Activated CD8-positive, alpha-beta T cell treated with anti-CD3 and anti-CD28 coated beads, Interleukin-2, amount 10 ng/mL, durations not matched to agents 7 days and 5 days (primary cell): ENCODE data around the gene NCOA7. TPM values are rescaled to one million over a fixed set of nuclear protein-coding genes. Genes with fewer than 3 reads are reported as not detected.
A peak's percentile ranks its signal among the peaks of the same experiment; 100 is the strongest.

Experiments
- ATAC-seq: fragments of 150-1000 bp; cut with Tn5 transposase; one replicate; pipeline ENCODE4 v1.10.0; 2021; ENCODE audit warnings: moderate library complexity
- CTCF ChIA-PET: fragments of 350-600 bp; sonication (Branson Sonifier 250); formaldehyde crosslinking; loops from one replicate; lab custom pipeline; 2021; ENCODE audit warnings: antibody characterized with exemption; lab: Charles Lee
- POLR2A ChIA-PET: fragments of 350-600 bp; sonication (Branson Sonifier 250); formaldehyde crosslinking; loops from one replicate; lab custom pipeline; 2021; ENCODE audit warnings: antibody characterized with exemption; lab: Charles Lee
- DNase-seq: peaks from one replicate; pipeline ENCODE4 v3.0.0-alpha.2; 2020
- H3K27ac Mint-ChIP-seq: one replicate; pipeline ENCODE4 v1.8.0; 2021; ENCODE audit warnings: mild to moderate bottlenecking, mixed read lengths
- H3K27me3 Mint-ChIP-seq: one replicate; pipeline ENCODE4 v1.8.0; 2021; ENCODE audit warnings: low read depth, mixed read lengths
- H3K36me3 Mint-ChIP-seq: one replicate; pipeline ENCODE4 v1.8.0; 2021; ENCODE audit warnings: low read depth, mixed read lengths
- H3K4me1 Mint-ChIP-seq: one replicate; pipeline ENCODE4 v1.8.0; 2021; ENCODE audit warnings: low read depth, mixed read lengths
- H3K4me3 Mint-ChIP-seq: one replicate; pipeline ENCODE4 v1.8.0; 2021; ENCODE audit warnings: mild to moderate bottlenecking, mixed read lengths
- H3K9me3 Mint-ChIP-seq: one replicate; pipeline ENCODE4 v1.8.0; 2022; ENCODE audit warnings: mixed read lengths; ENCODE audit not compliant: insufficient read depth
- total RNA-seq, 2 experiments: library from RNA; stranded (reverse); gene quantifications; one replicate each; pipeline ENCODE4 v1.2.3, GENCODE V29; 2021

Gene NCOA7
- total RNA-seq, 2 experiments from 2014 or later, result 27.8 to 31.7 TPM

DNA sequence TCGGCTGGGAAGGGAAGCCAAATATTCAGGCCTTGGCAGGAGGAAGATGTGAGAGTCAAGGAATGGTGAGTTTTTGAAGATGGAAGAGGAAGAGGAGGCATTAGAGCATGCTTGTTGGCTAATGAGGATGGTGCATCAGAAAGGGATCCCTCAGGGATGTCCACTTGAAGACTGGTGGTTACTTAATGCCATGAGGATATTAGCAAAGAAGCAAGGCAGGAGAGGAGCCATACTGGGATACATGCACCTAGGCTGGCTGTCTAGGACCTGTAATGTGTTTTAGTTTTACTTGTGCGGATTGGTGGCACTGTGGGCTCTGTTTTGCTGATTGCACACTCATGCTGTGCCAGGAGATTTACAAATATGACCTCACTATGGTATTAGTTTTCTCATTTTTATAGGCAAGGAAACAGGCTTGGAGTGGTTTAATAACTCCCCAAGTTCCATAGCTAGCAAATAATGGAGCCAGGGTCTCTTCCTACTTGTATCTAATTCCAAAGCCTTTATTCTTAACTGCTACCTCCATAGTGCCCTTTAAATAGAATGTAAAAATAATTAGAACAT is 37.8 kb downstream of the NCOA7 start:
- ChIA-PET CTCF (interaction anchor here (1.1 to 1.9 kb wide), 2 partner anchors 35 to 128 kb away, joined by 3 to 5 read pairs; partner anchors contain the start of gene HINT3), POLR2A (no interaction called here)
- H3K4me1 Mint-ChIP-seq, result peaks cover 46% of the 10 kb centered on the region

DNA sequence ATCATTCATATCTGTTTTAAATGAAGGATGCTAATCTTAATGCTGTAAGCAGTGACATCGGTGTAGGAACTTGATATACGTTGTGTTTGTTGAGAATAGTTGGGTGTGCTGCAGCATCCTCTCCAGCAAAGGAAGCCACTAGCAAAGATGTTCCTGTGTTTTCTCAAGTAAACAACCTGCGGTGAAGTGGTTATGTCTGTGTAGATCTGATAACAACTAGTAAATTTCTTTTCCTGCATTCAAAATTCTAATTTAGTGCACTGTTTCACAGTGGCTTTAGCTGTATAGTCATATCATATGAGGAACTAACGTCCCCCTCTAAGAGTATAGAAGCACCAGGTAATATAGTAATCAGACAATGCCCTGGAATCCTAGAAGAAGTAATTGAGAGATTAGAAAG is 38.7 kb downstream of the NCOA7 start:
- Mint-ChIP-seq H3K36me3 (peaks cover 26% of the 10 kb centered on the region), H3K9me3 (no peaks in the 10 kb centered on the region), H3K27ac (no peak overlapping the region), H3K4me3 (no peak overlapping the region), H3K27me3 (no peaks in the 10 kb centered on the region), H3K4me1 (peaks cover 53% of the 10 kb centered on the region)
- POLR2A ChIA-PET, result no interaction called here
- DNase-seq (peak; percentile 37), ATAC-seq (peak; percentile 61)
- CTCF ChIA-PET, result interaction anchor here (0.7 to 3.1 kb wide), 2 partner anchors 29 to 38 kb away, joined by 3 to 11 read pairs; partner anchors contain the start of gene NCOA7

More for the DNA sequence above, 37.8 kb downstream of the NCOA7 start:
- Mint-ChIP-seq H3K27me3 (no peaks in the 10 kb centered on the region), H3K27ac (no peak overlapping the region), H3K36me3 (peaks cover 26% of the 10 kb centered on the region), H3K4me3 (no peak overlapping the region), H3K9me3 (no peaks in the 10 kb centered on the region)
- ATAC-seq (no peak), DNase-seq (no peak)

DNA sequence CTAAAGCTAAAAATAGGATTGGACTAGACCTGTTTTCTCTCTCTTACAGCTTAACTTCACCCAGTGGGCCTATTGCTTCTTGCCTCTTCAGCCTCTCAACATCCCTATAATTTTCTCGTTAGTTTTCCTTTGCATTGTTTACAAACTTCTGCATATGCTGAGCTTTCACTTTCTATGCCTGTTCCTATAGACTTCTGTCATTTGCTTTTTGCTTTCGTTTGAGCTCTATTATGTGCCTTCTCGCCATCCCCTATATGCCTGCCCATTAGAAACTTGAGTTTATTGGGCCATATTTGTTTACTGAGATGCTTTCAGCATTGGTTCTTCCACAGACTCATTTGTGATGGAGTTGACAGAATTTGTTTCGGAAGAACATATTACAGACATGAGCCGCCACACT is 40.9 kb downstream of the NCOA7 start:
- no peak overlapping the region for H3K27ac Mint-ChIP-seq
- no peaks in the 10 kb centered on the region for H3K27me3 Mint-ChIP-seq
- CTCF ChIA-PET, result interaction anchor here (0.9 to 3.1 kb wide), 2 partner anchors 29 to 40 kb away, joined by 3 to 11 read pairs; partner anchors contain the start of gene NCOA7
- peaks cover 19% of the 10 kb centered on the region for H3K36me3 Mint-ChIP-seq
- ATAC-seq (no peak), DNase-seq (no peak)
- no peak overlapping the region for H3K4me3 Mint-ChIP-seq
- no peaks in the 10 kb centered on the region for H3K9me3 Mint-ChIP-seq
- H3K4me1 Mint-ChIP-seq, result peaks cover 61% of the 10 kb centered on the region
- POLR2A ChIA-PET, result interaction anchor here (0.7 kb wide), 1 partner anchor 42 kb away, joined by 3 read pairs; no protein-coding TSS in a partner anchor

DNA sequence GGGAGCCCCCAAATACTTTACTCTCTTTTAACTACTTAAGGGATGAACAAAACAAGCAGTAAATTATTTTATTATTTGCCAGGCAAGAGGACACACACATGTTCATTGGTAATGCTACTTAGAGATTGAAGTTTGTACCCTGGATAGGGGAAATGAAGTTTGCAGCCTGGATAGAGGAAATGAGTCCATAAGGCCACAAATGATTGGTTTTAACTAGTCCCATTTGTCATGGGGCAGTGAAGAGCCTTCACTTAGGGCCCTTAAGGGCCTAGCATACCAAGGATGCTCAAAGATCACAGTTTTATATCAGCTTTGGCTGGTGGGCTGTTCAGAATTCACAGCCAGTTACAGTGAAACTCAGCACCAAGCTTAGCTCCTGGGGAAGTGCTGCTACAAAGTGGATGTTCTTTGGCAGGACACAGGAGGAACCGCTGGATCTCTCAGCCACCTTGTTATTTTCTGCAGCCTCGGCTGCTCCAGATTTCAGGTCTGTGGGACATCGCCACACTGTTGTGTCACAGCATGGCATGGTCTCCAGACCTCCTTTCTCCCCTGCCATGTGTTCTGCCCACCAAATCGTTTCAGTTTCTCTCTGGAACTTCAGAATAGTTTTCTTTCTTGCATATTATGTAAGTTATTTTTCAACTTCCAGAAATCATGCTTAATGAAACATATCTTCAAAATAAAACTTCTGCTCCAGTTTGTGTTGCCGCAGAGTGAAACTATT is 41.8 kb downstream of the NCOA7 start:
- POLR2A ChIA-PET, result no interaction called here
- Mint-ChIP-seq H3K27me3 (no peaks in the 10 kb centered on the region), H3K27ac (no peak overlapping the region), H3K4me3 (no peak overlapping the region), H3K36me3 (peaks cover 12% of the 10 kb centered on the region), H3K9me3 (no peaks in the 10 kb centered on the region), H3K4me1 (peaks cover 61% of the 10 kb centered on the region)
- ATAC-seq (no peak), DNase-seq (no peak)
- CTCF ChIA-PET, result interaction anchor here (1.8 to 4.6 kb wide), 2 partner anchors 30 to 41 kb away, joined by 5 to 32 read pairs; partner anchors contain the start of gene NCOA7

DNA sequence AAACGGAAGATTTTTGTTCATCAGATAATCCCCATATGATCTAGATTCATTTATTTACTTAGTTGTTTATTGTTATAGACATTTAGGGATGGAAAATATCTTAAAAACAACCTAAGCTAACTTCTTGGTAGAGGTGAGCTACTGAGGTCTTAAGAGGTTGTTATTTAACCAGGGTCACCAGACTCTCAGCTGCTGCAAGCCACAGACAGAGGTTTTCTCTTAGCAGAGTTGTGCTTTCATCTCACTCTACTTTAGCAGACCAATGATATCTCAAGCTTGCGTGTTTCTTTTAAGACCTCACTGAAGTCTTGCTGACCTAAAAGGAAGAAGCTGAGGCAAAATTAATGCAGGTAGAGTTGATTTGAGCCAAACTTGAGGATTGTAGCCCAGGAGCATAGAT is 43.6 kb downstream of the NCOA7 start:
- peak overlapping the region; percentile 32 for H3K27ac Mint-ChIP-seq
- H3K4me3 Mint-ChIP-seq, result no peak overlapping the region
- DNase-seq (peak; percentile 34), ATAC-seq (peak; percentile 80)
- H3K9me3 Mint-ChIP-seq, result no peaks in the 10 kb centered on the region
- H3K36me3 Mint-ChIP-seq, result peaks cover 6% of the 10 kb centered on the region
- ChIA-PET CTCF (interaction anchor here (0.9 to 4.6 kb wide), 6 partner anchors 28 to 140 kb away, joined by 3 to 32 read pairs (median 6); partner anchors contain the start of genes HINT3 and NCOA7), POLR2A (interaction anchor here (1.8 kb wide), 1 partner anchor 44 kb away, joined by 8 read pairs; the partner anchor contains the start of gene NCOA7)
- H3K27me3 Mint-ChIP-seq, result no peaks in the 10 kb centered on the region
- H3K4me1 Mint-ChIP-seq, result peaks cover 51% of the 10 kb centered on the region

DNA sequence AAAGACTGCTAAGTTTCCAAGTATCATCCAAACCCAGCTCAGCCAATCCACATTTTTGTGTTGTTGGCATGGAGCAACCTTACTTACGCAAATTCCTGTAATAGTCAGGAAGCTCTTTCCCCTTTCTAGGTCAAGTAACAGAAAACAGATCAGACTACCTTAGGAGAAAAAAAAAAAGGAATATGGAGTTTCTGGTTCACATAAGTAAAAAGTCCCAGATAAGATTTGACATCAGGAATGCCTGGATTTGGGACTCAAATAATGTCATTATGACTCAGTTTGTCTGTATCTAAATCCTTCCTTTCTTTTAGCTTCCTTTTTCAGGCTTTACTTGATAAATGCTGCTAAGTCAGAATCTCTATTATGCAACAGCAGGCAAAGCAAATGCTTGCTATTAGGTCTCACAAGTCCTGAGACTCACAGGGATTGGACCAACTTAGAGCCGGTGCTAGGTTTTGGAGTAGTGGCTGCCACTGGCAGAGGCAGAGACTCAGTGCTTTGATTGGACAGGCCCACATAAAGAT is 44.5 kb downstream of the NCOA7 start:
- ChIA-PET POLR2A (interaction anchor here (1.8 kb wide), 1 partner anchor 45 kb away, joined by 8 read pairs; the partner anchor contains the start of gene NCOA7), CTCF (interaction anchor here (0.7 to 4.6 kb wide), 6 partner anchors 10 to 141 kb away, joined by 3 to 32 read pairs (median 6); partner anchors contain the start of genes HINT3 and NCOA7)
- no peaks in the 10 kb centered on the region for H3K27me3 Mint-ChIP-seq
- H3K4me3 Mint-ChIP-seq, result no peak overlapping the region
- peaks cover 42% of the 10 kb centered on the region for H3K4me1 Mint-ChIP-seq
- DNase-seq (no peak), ATAC-seq (no peak)
- no peak overlapping the region for H3K27ac Mint-ChIP-seq
- peaks cover 6% of the 10 kb centered on the region for H3K36me3 Mint-ChIP-seq
- H3K9me3 Mint-ChIP-seq, result no peaks in the 10 kb centered on the region

DNA sequence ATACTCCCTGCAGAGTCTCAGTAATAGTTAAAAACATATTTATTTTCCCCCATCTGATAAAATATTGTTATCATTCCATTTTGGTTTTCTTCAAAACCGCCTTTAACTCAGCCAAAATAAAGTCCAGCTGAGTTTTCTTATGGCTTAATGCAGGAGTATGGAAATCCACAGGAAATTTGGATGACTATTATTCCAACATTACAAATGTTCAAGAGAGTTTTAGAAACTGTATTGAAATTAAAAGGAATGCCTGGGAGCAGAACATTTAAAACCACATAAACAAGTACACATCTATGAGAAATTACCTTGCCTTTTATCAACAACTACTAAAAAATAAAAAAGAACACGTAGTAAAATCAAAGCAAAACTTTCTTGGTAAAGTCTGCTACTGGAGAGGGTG is 45.7 kb downstream of the NCOA7 start:
- peaks cover 33% of the 10 kb centered on the region for H3K4me1 Mint-ChIP-seq
- no peaks in the 10 kb centered on the region for H3K9me3 Mint-ChIP-seq
- no peak overlapping the region for H3K27ac Mint-ChIP-seq
- peaks cover 1% of the 10 kb centered on the region for H3K36me3 Mint-ChIP-seq
- ATAC-seq, result no peak
- H3K27me3 Mint-ChIP-seq, result no peaks in the 10 kb centered on the region
- CTCF ChIA-PET, result interaction anchor here (4.3 to 4.6 kb wide), 2 partner anchors 44 to 120 kb away, joined by 14 to 32 read pairs; partner anchors contain the start of genes HINT3 and NCOA7
- DNase-seq, result no peak
- no peak overlapping the region for H3K4me3 Mint-ChIP-seq
- POLR2A ChIA-PET, result no interaction called here

DNA sequence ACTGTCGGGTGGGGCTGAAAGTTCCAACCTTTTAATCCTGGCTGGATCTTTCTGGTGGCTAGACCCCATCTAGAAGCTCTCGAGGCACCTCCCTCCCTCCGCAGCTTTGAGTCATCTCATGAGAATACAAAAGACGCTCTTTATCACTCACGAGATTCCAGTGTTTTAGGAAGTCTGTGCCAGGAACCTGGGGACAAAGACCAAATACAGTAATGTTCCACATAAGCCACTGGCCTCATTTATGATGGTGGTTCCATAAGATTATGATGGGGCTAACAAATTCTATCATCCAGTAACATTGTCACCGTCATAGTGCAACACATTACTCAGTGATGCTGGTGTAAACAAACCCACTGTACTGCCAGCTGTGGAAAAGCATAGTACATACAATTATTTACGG is 48.7 kb downstream of the NCOA7 start:
- ChIA-PET CTCF (interaction anchor here (0.9 kb wide), 1 partner anchor 50 kb away, joined by 3 read pairs; no protein-coding TSS in a partner anchor), POLR2A (interaction anchor here (0.6 kb wide), 1 partner anchor 59 kb away, joined by 3 read pairs; no protein-coding TSS in a partner anchor)
- Mint-ChIP-seq H3K36me3 (no peaks in the 10 kb centered on the region), H3K27ac (no peak overlapping the region), H3K4me3 (no peak overlapping the region), H3K4me1 (peaks cover 8% of the 10 kb centered on the region), H3K9me3 (no peaks in the 10 kb centered on the region), H3K27me3 (no peaks in the 10 kb centered on the region)
- no peak for ATAC-seq
- no peak for DNase-seq

DNA sequence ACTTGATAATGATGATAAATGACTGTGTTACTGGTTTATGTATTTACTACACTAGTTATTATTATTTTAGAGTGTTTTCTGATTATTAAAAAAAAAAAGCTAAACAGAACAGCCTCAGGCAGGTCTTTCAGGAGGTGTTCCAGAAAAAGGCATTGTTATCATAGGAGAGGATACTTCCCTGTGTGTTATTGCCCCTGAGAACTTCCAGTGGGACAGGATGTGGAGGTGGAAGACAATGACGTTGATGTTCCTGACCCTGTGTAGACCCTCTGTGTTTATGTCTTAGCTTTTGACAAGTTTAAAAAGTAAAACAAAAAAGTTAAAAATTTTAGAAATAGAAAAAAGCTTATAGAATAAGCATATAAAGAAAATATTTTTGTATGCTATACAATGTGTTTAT is 49.1 kb downstream of the NCOA7 start:
- ChIA-PET POLR2A (interaction anchor here (0.6 kb wide), 1 partner anchor 59 kb away, joined by 3 read pairs; no protein-coding TSS in a partner anchor), CTCF (interaction anchor here (0.9 kb wide), 1 partner anchor 49 kb away, joined by 3 read pairs; no protein-coding TSS in a partner anchor)
- H3K4me3 Mint-ChIP-seq, result no peak overlapping the region
- H3K27me3 Mint-ChIP-seq, result no peaks in the 10 kb centered on the region
- no peaks in the 10 kb centered on the region for H3K9me3 Mint-ChIP-seq
- DNase-seq (no peak), ATAC-seq (no peak)
- peaks cover 4% of the 10 kb centered on the region for H3K4me1 Mint-ChIP-seq
- no peak overlapping the region for H3K27ac Mint-ChIP-seq
- H3K36me3 Mint-ChIP-seq, result no peaks in the 10 kb centered on the region

DNA sequence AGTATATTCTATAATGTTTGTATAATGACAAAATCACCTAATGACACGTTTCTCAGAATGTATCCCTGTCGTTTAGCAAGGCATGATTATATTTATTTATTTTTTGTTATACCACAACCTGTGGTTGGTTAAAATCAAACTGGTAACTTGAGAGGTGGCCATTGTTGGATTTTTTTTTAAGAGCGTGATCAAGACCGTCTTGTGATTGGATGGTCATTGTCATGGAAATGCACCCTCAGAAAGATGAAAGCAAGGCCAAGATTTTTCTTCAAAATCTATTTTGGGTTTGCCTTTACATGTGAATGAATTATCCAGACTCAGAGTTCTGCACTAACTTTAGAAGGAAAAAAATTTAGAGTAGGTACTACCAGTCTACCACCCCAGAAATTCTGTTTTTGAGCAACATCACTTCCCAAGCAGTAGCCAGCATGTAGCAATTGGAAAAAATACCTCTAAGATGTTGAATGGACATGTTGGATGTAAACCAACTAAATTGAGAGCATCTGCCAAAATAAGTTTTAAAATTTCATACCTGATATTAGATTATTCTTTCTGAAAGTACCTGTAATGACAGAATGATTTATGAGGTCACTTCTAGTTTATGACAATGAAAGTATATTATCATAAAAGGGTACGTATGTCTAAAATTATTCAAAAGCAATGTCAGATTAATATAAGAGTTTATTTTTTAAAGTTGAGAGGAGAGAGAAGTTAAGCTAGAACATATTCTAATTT is 50.8 kb downstream of the NCOA7 start:
- no peak overlapping the region for H3K27ac Mint-ChIP-seq
- ChIA-PET POLR2A (no interaction called here), CTCF (no interaction called here)
- H3K27me3 Mint-ChIP-seq, result no peaks in the 10 kb centered on the region
- DNase-seq (no peak), ATAC-seq (no peak)
- H3K36me3 Mint-ChIP-seq, result no peaks in the 10 kb centered on the region
- H3K9me3 Mint-ChIP-seq, result no peaks in the 10 kb centered on the region
- H3K4me3 Mint-ChIP-seq, result no peak overlapping the region
- H3K4me1 Mint-ChIP-seq, result no peaks in the 10 kb centered on the region

DNA sequence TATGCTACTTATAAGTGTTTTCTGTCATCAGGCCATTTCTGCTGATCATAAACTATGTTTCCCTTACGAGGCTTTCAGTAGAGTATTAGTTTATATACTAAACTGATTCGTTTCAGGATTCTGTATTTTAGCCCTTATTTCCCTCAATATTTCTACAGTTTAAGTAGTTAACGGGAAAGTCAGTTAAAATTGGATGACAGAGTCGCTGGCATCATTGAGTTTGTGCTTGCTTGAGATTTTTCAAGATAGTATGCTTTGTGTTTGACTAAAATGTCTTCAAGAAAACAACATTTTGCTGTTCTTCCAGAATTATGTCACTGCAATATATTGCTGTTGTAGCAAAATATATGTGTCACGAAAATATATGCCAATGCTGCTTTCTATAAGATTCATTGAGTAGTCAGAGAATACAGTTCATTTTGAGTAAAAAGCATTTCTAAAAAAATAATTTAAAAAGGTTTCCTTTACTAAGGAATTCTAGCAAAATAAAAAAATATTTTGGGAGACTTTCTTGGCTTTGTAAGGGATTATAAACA is 51.4 kb downstream of the NCOA7 start:
- Mint-ChIP-seq H3K4me1 (no peaks in the 10 kb centered on the region), H3K27ac (no peak overlapping the region), H3K36me3 (no peaks in the 10 kb centered on the region), H3K4me3 (no peak overlapping the region), H3K9me3 (no peaks in the 10 kb centered on the region), H3K27me3 (no peaks in the 10 kb centered on the region)
- POLR2A ChIA-PET, result no interaction called here
- no peak for ATAC-seq
- DNase-seq, result no peak
- CTCF ChIA-PET, result no interaction called here
